Neural progenitor cell (in vitro differentiated cells): ENCODE results near the gene MED13L. TPM values are rescaled to one million over a fixed set of nuclear protein-coding genes. Genes with fewer than 3 reads are reported as not detected.

ENCODE experiments used
- DNase-seq: peaks from one replicate; pipeline ENCODE4 v3.0.0-alpha.2; 2016; ENCODE audit warnings: low spot score
- H2AFZ ChIP-seq: fragments of 200-600 bp; sonication (generic); replicated peaks from 2 replicates; pipeline ENCODE4 v1.6.1; 2016; ENCODE audit warnings: antibody characterized with exemption
- H3F3A ChIP-seq: fragments of 200-600 bp; sonication (generic); 2 replicates; pipeline ENCODE4 v1.6.1; 2016; ENCODE audit warnings: antibody characterized with exemption, low read depth
- H3K27ac ChIP-seq: fragments of 200-600 bp; sonication (generic); 2 replicates; pipeline ENCODE4 v1.5.1; 2016; ENCODE audit warnings: mild to moderate bottlenecking
- H3K27me3 ChIP-seq: fragments of 200-600 bp; sonication (generic); 2 replicates; pipeline ENCODE4 v1.6.1; 2016; ENCODE audit warnings: mild to moderate bottlenecking, moderate library complexity
- H3K36me3 ChIP-seq: fragments of 200-600 bp; sonication (generic); 2 replicates; pipeline ENCODE4 v1.5.1; 2016
- H3K4me1 ChIP-seq: fragments of 200-600 bp; sonication (generic); 2 replicates; pipeline ENCODE4 v1.6.1; 2016; ENCODE audit warnings: mixed run types
- H3K4me2 ChIP-seq: fragments of 200-600 bp; sonication (generic); 2 replicates; pipeline ENCODE4 v1.6.1; 2016
- H3K4me3 ChIP-seq: fragments of 200-600 bp; sonication (generic); 2 replicates; pipeline ENCODE4 v1.5.1; 2016
- H3K79me2 ChIP-seq: fragments of 200-600 bp; sonication (generic); 2 replicates; pipeline ENCODE4 v1.6.1; 2016; ENCODE audit warnings: low read depth
- H3K9ac ChIP-seq: fragments of 200-600 bp; sonication (generic); 2 replicates; pipeline ENCODE4 v1.6.1; 2016
- H3K9me3 ChIP-seq: fragments of 200-600 bp; sonication (generic); 2 replicates; pipeline ENCODE4 v1.5.1; 2016; ENCODE audit warnings: low read depth
- H4K20me1 ChIP-seq: fragments of 200-600 bp; sonication (generic); 2 replicates; pipeline ENCODE4 v1.6.1; 2016; ENCODE audit warnings: low read depth
- H3K27ac Mint-ChIP-seq: 3 replicates; pipeline ENCODE4 v1.8.0; 2021; ENCODE audit warnings: mixed read lengths
- H3K27me3 Mint-ChIP-seq: 2 replicates; pipeline ENCODE4 v1.8.0; 2022; ENCODE audit warnings: low read depth, mild to moderate bottlenecking, inconsistent platforms, moderate library complexity, mixed read lengths; ENCODE audit not compliant: insufficient read depth
- H3K36me3 Mint-ChIP-seq: 3 replicates; pipeline ENCODE4 v1.8.0; 2021; ENCODE audit warnings: mixed read lengths
- H3K4me1 Mint-ChIP-seq: 3 replicates; pipeline ENCODE4 v1.8.0; 2021; ENCODE audit warnings: mixed read lengths
- H3K4me3 Mint-ChIP-seq: 3 replicates; pipeline ENCODE4 v1.8.0; 2021; ENCODE audit warnings: mild to moderate bottlenecking, moderate library complexity, mixed read lengths
- H3K9me3 Mint-ChIP-seq: 3 replicates; pipeline ENCODE4 v1.8.0; 2020; ENCODE audit warnings: mixed read lengths
- CTCF ChIP-seq: fragments of 200-600 bp; sonication (generic); IDR thresholded peaks from 2 replicates; pipeline ENCODE4 v1.5.1; 2017; ENCODE audit warnings: antibody characterized with exemption, mild to moderate bottlenecking
- EZH2 ChIP-seq: fragments of 200-600 bp; sonication (generic); IDR thresholded peaks from 2 replicates; pipeline ENCODE4 v1.6.1; 2017; ENCODE audit warnings: antibody characterized with exemption, mild to moderate bottlenecking, moderate library complexity
- EZH2phosphoT487 ChIP-seq: fragments of 200-600 bp; sonication (generic); IDR thresholded peaks from 2 replicates; pipeline ENCODE4 v1.6.1; 2017; ENCODE audit warnings: antibody characterized with exemption
- total RNA-seq: library from RNA; depleted of rRNA; stranded (reverse); fragments of >200 nt; gene quantifications from 2 replicates; pipeline ENCODE4 v1.2.3, GENCODE V29; 2015; ENCODE audit warnings: low replicate concordance

The MED13L gene
- total RNA-seq, 1 donor from 2014 or later = 149 TPM

GRCh38 chr12:116317986-116318575 is 40.6 kb upstream of the MED13L start:
- no peak overlapping the region for H3K27ac ChIP-seq
- H3K9me3 ChIP-seq = no peaks in the 10 kb centered on the region
- H3K4me1 ChIP-seq = peaks cover 10% of the 10 kb centered on the region
- no peak overlapping the region for H3K4me3 ChIP-seq
- no peaks in the 10 kb centered on the region for H3K27me3 ChIP-seq
- no peak overlapping the region for H3K4me2 ChIP-seq
- H3K9me3 Mint-ChIP-seq = no peaks in the 10 kb centered on the region
- H3K27me3 Mint-ChIP-seq = peaks cover 13% of the 10 kb centered on the region
- no peaks in the 10 kb centered on the region for H3K36me3 Mint-ChIP-seq
- no peaks in the 10 kb centered on the region for H3K36me3 ChIP-seq
- no peak overlapping the region for H3K27ac Mint-ChIP-seq
- H3K79me2 ChIP-seq = no peaks in the 10 kb centered on the region
- H3K9ac ChIP-seq = no peak overlapping the region
- no peak for DNase-seq
- H3K4me1 Mint-ChIP-seq = peaks cover 14% of the 10 kb centered on the region
- no peaks in the 10 kb centered on the region for H3F3A ChIP-seq
- no peak overlapping the region for H2AFZ ChIP-seq
- H3K4me3 Mint-ChIP-seq = peak overlapping the region; percentile 60
- no peak for TF ChIP-seq EZH2
- no peaks in the 10 kb centered on the region for H4K20me1 ChIP-seq

DNA sequence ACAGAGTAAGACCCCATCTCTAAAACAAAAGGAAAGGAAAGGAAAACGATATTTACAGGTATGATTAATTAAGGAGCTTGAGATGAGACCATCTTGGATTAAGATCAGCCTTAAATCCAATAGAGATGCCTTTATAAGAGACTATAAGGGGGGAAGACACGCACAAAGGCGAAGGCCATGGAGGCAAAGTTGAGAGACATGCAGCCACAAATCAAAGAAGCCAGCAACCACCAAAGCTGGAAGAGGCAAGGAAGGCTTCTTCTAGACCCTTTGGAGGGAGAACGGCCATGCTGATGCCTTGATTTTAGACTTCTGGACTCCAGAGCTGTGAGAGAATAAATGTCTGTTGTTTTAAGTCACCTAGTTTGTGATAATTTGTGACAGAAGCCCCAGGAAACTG is 39.6 kb upstream of the MED13L start:
- Histone ChIP-seq H3K4me2 (no peak overlapping the region), H3K27me3 (no peaks in the 10 kb centered on the region), H3K9me3 (no peaks in the 10 kb centered on the region), H3K9ac (no peak overlapping the region), H3K4me1 (peaks cover 19% of the 10 kb centered on the region), H4K20me1 (no peaks in the 10 kb centered on the region), H3K4me3 (no peak overlapping the region), H3F3A (no peaks in the 10 kb centered on the region), H3K79me2 (no peaks in the 10 kb centered on the region), H2AFZ (no peak overlapping the region), H3K36me3 (no peaks in the 10 kb centered on the region), H3K27ac (no peak overlapping the region)
- DNase-seq = no peak
- Mint-ChIP-seq H3K4me3 (no peak overlapping the region), H3K27me3 (peaks cover 11% of the 10 kb centered on the region), H3K36me3 (no peaks in the 10 kb centered on the region), H3K9me3 (no peaks in the 10 kb centered on the region), H3K4me1 (peaks cover 14% of the 10 kb centered on the region), H3K27ac (no peak overlapping the region)
- TF ChIP-seq CTCF = no peak
- no peak for TF ChIP-seq EZH2phosphoT487
- no peak for TF ChIP-seq EZH2

GRCh38 chr12:116314477-116314876 is 37.0 kb upstream of the MED13L start:
- Mint-ChIP-seq H3K27me3 (peaks cover 3% of the 10 kb centered on the region), H3K27ac (no peak overlapping the region), H3K4me3 (no peak overlapping the region), H3K4me1 (peaks cover 8% of the 10 kb centered on the region), H3K36me3 (no peaks in the 10 kb centered on the region), H3K9me3 (peaks cover 11% of the 10 kb centered on the region)
- no peak overlapping the region for H3K27ac ChIP-seq
- no peak overlapping the region for H3K4me2 ChIP-seq
- no peaks in the 10 kb centered on the region for H3K27me3 ChIP-seq
- DNase-seq = no peak
- H3K4me3 ChIP-seq = no peak overlapping the region
- H3K36me3 ChIP-seq = peaks cover 5% of the 10 kb centered on the region
- peaks cover 16% of the 10 kb centered on the region for H3K4me1 ChIP-seq
- no peak for TF ChIP-seq CTCF
- TF ChIP-seq EZH2 = no peak
- no peak for TF ChIP-seq EZH2phosphoT487
- H3K9ac ChIP-seq = no peak overlapping the region
- H4K20me1 ChIP-seq = no peaks in the 10 kb centered on the region
- H3F3A ChIP-seq = no peaks in the 10 kb centered on the region
- no peak overlapping the region for H2AFZ ChIP-seq
- H3K79me2 ChIP-seq = no peaks in the 10 kb centered on the region
- peaks cover 5% of the 10 kb centered on the region for H3K9me3 ChIP-seq

- H3K4me1 Mint-ChIP-seq = peaks cover under 1% of the 10 kb centered on the region
- H3K9me3 Mint-ChIP-seq = peaks cover 16% of the 10 kb centered on the region
- Histone ChIP-seq H3F3A (no peaks in the 10 kb centered on the region), H3K4me3 (no peak overlapping the region), H3K36me3 (peaks cover 5% of the 10 kb centered on the region), H3K27ac (no peak overlapping the region), H3K4me2 (no peak overlapping the region), H3K4me1 (peaks cover 9% of the 10 kb centered on the region), H2AFZ (peak overlapping the region; percentile 42), H3K9me3 (peaks cover 5% of the 10 kb centered on the region), H3K9ac (no peak overlapping the region), H3K27me3 (no peaks in the 10 kb centered on the region), H3K79me2 (no peaks in the 10 kb centered on the region), H4K20me1 (no peaks in the 10 kb centered on the region)
- no peak for DNase-seq
- TF ChIP-seq EZH2 (no peak), EZH2phosphoT487 (no peak), CTCF (no peak)
- H3K4me3 Mint-ChIP-seq = no peak overlapping the region
- peaks cover 6% of the 10 kb centered on the region for H3K27me3 Mint-ChIP-seq
- peak overlapping the region; percentile 43 for H3K27ac Mint-ChIP-seq
- H3K36me3 Mint-ChIP-seq = no peaks in the 10 kb centered on the region
These were observed 35.9 kb upstream of the MED13L start for GRCh38 chr12:116313194-116313927.
